HG03565 (cell line): ENCODE data around the gene RNF14.
A peak's percentile ranks its signal among the peaks of the same experiment; 100 is the strongest.

Source experiments
- ATAC-seq: cut with Tn5 transposase; IDR thresholded peaks from one replicate; pipeline ENCODE4 v1.9.1; 2021; ENCODE audit warnings: mild to moderate bottlenecking, moderate library complexity; ENCODE audit not compliant: unreplicated experiment

RNF14 gene

DNA sequence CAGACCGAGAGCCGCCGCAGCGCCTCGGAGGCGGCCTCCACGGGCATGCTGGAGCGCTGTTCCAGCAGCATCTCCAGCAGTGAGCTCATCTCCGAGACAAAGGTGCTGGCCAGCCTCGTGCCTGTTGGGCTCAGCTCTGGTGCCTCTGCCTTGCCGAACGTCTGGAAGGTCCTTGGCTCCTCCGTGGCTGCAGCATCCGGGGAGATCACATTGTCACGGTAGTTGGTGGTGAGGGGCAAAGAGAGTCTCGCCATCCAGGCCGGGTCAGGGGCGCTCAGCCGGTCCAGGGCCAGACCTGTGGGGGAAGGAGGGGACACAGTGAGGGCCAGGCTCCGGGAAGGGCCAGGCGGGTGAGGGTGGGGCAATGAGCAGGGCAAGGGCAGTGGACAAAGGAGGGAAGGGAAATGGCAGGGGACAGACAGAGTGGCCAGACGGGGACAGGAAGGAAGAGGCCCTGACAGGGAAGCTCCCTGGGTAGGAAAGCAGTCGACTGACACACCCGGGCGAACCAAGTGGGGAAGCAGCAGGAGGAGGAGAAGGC lies 23.3 kb upstream of the RNF14 start:
- ATAC-seq = no peak

DNA sequence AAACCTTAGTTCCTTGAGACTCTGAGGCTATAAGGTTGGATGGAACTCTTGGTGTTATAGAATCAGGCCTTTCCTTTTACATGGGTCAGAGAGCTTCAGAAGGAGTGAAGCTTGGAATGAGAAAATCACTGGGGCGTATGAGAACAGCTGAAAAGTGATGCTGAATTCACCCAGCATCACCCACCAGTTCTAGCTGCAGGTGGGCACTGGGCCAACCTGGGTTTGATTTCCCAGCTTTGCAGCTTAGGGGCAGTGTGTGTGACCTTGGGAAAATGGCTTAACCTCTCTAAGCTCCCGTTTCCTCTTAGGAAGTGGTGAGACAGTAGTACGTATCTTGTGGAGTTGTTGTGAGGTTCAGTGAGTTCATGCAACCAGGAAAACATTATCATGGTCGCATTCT lies 21.6 kb upstream of the RNF14 start:
- ATAC-seq = no peak

DNA sequence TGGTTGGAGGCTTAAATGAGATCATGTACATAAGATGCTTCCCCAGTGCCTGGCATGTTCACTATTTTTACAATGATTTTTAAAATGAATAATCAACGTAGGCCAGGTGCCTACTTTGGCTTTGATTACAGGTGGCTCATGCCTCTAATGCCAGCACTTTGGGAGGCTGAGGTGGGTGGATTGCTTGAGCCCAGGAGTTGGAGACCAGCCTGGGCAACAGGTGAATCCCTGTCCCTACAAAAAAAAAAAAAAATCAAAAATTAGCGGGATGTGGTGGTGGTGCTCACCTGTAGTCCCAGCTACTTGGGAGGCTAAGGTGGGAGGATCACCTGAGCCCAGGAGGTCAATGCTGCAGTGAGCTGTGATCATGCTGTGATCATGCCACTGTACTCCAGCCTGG lies 20.1 kb upstream of the RNF14 start:
- ATAC-seq = no peak

DNA sequence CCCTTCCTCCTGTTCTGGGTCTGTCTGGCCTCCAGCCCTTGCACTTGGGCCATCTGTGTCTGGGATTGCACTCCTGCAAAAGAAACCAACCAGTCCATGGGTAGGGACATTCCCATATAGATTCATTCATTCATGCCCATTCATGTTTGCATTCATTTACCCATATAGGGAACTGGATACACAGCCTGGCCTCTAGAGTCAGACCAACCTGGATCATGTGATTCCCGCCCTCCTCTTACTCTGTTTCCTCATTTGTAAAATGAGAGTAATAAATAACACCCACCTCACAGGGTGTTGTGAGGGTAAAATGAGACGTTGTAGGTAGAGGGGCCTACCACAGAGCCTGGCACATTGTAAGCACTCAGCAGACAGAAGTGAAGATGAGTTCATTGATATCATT lies 19.4 kb upstream of the RNF14 start:
- ATAC-seq = no peak

DNA sequence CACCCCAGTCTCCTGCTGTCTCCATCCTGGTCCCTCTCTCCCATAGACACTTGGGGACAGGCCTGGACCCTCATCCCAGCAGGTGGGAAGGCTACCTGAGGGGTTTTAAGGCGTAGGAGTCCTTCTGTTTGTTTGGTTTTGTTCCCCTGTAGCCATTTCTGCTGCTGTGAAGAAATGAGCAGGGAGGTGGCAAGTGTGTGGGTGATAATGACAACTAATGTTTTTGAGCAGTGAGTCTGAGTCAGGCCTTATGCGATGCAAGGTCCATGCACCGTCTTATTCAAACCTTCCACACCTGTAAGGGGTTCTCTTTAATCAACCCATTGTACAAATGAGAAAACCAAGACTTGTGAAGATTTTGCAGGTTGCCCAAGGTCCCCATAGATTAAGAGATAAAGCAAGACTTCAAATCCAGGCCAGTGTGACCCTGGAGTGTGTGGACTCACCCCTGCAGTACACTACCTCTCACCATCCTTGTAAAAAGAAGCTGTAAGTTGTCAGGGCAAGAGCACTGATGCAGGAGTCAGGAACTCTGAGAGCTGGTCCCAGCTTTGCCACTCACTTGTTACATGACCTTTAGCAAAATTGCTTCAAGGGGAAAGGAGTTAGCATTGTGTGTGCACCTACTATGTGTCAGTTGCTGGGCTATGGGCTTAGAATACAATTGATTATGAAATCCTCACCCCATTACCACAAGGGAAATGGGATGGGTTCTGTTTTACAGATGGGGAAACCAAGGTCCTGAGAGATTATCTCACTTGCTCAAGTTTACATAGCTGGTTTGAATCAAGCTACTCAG lies 18.5 kb upstream of the RNF14 start:
- ATAC-seq = no peak

DNA sequence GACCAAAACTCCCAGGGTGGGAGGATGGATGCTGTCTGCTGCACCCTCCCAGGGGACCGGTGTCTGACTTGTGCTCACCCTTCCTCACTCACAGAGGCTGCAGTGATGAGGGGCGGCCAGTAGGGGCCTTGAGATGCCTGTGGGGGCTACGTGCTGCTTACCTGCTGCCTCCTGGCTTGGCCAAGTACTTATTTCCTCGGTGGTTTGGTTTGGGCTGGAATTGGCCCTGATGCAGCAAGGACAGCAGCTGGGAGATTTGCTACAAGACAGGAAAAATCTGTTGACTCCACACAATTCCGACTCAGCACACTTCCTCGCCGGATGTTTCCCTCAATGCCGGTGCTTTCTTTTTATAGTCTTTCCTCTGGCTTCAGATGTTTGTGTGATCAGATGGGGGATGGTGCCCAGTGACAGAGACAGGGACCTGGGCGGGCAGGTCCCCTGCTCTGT lies 17.5 kb upstream of the RNF14 start:
- peak; percentile 69 for ATAC-seq

DNA sequence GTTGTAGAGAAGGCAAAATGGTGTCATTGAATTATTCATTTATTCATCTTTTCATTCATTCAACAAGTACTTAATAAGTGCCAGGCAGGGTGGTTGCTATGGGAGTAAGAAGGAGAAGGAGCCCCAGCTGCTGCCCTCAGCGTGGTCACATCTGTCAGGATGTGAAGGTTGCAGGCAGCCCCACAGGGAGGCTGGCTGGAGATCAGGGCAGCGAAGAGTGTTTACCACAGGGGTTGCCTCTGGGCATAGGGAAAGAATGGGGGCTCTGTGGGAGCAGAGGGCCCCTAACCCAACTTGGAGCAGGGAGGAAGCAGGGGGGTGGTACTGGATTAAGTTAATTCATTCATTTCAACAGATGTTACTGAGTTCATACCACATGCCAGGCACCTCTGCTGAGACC lies 16.9 kb upstream of the RNF14 start:
- no peak for ATAC-seq

DNA sequence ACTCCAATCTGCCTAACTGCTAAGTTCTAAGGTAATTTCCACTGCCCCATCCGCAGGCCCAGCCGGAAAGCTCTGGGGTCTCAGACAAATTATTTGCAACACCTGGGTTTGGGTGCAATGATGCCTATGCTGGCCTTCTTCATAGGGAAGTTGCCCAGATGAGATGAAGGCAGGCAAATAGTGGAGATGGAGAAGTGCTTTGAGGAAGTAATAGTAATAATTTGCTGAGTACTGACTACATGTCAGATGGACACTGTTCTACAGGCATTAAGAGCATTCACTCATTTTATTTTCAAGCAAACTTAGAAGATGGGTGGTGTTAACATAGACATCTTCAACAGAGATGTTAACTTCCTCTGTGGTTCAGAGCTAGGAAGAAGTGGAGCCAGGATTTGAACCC lies 14.7 kb upstream of the RNF14 start:
- no peak for ATAC-seq

DNA sequence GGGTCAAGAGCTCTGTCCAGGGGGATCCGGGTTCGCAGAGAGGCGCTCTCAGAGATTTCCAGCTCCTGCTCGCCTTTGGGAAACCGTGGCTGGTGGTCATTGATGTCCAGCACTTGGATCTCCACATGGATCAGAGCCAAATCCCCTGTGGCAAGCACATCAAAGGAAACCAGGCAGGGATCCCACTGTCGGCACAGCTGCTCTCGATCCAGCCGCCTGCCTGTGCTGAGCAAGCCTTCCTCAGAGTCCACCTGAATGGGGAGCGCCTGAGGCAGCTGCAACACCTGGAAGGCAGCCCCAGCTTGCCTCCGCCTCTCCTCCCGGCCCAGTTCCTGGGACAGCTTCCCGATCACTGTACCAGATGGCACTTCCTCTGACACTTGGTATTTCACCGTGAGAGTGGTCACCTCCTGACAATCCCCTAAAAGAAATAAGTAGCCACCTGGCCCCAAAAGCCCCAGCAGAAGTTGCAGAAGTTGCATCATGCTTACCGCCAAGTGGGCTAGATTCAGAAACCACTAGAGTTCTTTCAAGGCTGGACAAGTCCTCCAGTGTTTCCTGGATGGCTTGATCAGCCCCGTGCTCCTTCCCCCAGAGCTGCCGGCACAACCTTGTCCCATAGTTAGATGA lies 11.4 kb upstream of the RNF14 start:
- ATAC-seq = no peak

DNA sequence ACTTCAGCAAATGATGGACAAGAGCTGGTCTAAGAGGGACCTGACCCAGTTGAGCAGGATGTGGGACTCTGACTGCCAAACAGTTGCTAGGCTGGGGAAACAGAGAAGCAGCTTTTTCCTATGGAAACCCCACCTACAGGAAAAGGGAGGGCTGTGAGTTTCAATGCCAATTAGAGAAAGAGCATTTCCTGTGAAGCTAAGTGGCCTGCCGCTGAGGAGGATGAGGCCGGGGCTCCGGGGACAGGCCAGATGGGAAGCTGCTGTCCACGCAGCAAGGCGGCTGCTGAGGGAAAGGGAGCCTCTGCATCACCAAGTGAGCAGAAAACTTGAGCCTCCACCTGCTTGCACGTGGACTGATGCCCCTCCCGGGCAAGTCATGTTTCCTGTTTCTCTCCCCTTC lies 10.8 kb upstream of the RNF14 start, which contains the start of gene PCDH12:
PCDH12 (minus strand) TSS at position 90 of the 400 bp plus-strand sequence. CDS start 351 bp downstream, outside the sequence.
- ATAC-seq = no peak

DNA sequence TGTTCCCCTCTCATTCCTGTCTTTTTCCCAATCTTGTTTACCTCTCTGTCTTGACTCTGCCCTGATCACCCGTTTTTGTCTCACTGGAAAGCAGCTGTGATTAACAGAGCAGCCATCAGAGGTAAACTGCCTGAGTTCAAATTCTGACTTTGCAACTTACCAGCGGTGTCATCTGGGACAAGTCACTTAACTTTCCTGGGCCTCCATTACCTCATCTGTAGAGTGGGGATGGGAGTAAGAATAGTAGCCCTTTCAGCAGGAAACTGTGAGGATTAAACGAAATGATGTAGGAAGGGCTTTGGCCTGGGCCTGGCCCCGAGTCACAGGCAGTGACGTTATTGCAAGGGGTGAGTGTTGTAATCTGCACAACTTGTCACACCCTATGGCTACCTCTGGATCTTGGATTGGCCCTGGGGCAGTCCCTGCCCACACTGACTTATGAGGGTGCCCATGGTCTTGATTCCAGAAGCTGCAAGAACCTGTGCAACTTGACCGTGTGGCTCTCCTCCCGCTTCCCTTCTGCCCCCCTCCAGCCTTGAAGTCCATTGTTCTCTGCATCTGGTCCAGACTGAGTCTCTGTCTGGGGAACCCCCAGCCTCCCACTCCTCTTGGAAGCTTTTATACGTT lies 10.2 kb upstream of the RNF14 start:
- no peak for ATAC-seq

DNA sequence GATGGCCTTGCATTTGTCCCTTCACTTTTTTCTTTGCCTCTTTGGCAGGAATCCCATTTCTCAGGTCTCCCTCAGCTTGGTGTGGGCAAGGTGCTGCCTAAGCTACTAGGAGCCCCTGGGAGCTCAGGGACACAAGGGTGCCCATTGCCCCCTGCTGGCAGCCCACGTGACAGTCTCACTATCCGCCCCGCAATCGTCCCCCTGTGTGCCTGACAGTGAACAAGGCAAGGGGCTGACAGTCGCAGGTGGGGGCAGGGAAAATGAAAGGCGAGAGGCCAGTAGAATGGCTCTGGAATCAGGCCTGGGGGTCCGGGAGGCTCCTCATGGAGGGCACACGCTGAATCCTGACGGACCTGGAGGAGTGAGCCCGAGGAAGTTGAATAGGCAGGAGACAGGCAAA lies 8.9 kb upstream of the RNF14 start:
- no peak for ATAC-seq

DNA sequence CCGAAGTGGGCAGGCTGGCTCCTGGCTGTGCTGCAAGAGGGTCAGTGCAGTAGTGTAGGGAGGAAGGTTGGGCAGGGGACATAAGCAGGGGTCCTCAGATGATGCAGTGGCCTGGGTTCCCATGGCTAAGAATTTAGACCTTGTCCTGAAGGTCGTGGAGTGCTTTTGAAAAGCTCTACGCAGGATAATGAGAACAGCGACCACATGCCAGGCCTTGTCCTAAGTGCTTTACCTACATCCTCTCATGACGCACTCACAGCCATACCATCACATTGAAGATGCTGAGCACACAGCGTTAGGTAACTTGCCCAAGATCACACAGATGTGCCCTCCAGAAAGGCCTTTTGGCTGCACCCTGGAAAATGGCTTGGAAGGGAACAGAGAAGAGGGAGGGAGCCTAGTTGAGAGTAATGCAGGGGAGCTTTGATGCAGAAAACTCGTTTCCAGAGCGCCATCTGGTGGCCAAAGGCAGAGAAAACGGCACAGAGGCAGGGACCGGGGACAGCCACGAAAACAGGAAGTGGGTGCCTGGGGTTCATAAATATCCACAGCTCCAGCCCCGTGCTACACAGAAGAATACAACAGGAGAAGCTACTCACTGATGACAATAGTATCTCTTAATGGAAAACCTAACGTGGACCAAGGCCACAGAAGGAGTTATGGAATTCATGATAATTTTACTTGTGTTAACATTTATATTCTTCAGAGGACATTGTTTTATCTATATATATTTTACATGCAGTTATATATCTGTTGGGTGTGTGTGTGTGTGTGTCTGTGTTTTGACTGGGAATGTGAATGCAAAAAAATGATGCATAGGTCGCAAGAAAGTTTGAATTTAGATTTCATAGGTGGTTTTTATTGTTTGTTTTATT lies 8.2 kb upstream of the RNF14 start:
- peak; percentile 93 for ATAC-seq

DNA sequence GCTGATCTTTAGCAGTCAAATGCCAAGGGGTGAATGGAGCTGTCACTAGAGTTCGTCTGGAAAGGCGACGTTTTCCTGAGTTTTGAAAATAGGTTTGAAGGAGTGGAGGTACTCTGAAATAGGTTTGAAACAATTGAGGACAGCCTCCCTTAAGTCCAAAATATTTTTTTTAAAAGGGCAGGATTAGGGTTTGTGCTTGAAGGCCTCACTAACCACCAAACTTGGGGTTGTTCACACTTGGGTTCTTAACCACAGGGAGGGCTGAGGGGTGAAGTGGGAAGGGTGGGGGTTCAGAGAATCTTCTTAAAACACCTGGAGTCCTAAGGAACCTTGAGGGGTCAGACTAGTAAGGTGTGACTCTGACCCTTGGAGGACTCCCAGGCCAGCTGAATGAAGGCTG lies 7.4 kb upstream of the RNF14 start:
- ATAC-seq = no peak

DNA sequence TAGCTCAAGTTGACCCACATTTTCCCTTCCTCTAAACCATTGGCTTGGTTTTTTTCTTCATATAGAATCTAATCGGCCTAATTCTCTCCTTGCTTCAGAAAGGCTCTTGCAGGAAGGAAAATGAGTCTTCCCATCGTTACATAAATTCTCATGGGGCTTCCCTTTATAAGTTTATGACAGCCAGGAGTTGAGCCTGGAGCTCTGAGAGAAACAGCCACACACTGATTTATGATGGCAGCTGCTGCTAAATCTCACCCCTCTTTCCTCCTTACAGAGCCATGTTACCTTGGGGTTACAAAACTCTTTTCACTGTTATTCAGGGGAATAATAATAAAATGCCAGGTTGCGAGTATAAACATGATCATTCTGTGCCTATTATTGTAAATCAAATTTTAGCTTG lies 5.2 kb upstream of the RNF14 start:
- no peak for ATAC-seq

DNA sequence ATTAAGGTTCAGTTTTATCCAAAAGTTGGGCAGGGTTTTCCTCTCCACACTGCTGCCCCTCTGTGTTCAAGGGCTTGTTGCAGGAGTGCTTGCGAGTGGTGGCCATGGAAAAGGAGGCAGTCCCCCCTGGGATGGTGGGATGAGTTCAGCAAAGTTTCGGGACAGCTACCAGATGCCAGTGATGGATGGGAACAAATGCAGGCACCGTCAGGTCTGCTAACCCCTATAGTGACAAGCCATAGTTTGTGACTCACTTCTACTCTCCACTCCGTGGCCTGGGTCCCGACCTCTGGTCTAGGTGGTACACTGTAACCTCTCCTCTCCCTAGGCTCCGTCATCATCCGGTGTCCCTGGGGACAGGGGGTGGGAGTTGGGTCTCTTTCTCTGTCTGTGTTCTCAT lies 3.8 kb upstream of the RNF14 start:
- ATAC-seq = no peak

DNA sequence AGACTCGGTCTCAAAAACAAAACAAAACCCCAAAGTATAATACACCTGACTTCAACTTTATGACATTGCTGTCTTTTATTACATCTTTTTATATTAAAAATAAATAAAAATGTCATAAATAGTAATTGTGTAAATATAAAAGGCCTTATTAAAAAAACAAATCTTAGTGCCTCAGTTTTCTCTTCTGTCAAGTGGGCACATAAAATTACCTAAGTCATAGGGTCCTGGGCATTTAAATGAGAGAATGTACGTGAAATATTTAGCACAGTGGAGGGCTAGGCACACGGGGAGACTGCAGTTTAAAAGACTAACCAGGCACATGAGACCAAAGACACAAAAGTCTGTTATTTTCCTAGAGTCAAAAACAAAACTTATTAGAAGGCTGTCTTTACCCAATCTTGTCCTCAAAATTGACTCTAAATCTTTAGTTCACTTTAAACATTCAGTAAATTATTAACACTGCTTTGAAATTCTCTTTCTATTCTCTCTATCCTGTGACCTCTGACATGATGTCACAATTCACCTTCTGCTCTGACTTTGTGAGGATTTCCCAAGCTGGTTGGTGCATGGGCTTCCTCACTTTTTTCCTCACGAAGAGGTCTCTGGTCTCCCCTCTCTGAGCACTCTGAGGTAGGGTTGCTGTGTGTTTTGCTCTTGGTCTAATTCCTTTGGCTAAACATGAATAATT lies 2.5 kb upstream of the RNF14 start:
- no peak for ATAC-seq

DNA sequence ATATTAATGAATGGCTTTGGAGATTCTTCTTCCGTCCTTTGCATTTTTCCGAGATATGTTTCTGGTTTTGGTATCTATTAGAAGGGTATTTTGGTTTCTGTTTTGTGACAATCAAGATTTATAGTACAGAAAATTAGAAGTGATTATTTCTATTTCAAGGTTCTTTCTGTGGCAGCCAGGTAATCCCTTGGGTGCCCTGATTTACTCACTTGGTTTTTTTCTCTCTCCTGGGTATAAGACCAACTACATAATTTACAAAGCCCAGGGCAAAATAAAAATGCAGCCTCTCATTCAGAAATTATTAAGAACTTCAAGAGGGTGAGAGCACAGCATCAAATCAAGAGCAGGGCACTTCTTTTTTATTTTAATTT lies 2.0 kb upstream of the RNF14 start:
- ATAC-seq = no peak

DNA sequence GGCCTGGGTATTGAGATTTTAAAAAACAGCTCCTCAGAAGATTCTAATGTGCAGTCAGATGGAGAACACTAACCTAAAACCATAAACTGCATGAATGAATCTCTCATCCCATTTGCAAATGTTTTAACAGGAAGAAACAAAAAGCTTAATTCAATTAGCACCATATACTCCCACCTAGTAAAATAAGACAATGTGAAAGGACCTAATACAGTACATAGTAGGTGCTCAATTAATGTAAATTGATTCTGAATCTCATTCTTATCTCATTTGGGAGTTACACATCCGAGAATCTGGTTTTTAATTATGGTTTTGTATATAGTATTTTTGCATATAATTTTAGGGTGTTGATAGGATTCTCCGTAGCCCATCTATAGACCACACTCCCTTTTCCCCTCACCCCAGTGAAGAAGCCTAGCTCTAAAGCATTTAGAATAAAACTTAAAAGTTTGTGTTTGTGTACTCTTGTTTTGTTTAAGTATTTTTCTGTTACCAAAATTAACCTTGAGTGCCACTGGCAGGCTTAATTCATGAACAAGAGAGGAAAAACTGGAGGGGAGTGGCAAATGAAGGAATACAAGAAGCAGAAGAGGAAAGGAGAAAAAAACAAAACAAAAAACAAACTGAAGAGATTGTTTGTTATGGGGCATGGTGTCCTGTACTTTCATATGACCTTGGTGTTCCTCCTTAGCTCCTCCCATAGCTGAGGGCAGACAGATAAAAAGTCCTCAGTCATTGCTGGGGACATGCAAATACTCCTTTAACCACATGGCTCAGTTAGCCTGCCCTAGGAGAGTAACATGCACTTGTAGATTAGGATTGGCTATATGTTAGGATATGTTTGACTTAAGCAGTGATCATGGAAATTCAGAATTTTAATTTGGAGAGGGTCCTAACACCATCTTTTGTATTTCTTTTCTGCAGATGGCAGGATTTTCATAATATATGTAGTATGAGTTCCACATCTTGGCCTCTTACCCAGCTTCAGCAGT lies 1.2 kb downstream of the RNF14 start:
- ATAC-seq = peak; percentile 57
